H1 (cell line): ENCODE measurements around the gene BPIFB2. TPM values are rescaled to one million over a fixed set of nuclear protein-coding genes. Genes with fewer than 3 reads are reported as not detected.

Experiments
- ATF2 ChIP-seq: IDR thresholded peaks from 2 replicates; pipeline ENCODE4 v1.6.1; 2012; ENCODE audit warnings: low read length, inconsistent platforms
- polyA plus RNA-seq, 7 experiments: library from polyadenylated mRNA; depleted of rRNA in 3 of 7; stranded (reverse) in 5 of 7; unstranded in 2 of 7; fragments of >200 nt in 5 of 7; fragments of 200-250 nt in 2 of 7; gene quantifications; 1 replicate in 5 of 7; 2 replicates in 1 of 7; 4 replicates in 1 of 7; pipeline versions ENCODE4 v1.2.1 to v1.2.3, GENCODE V29; 2011 to 2013; ENCODE audit warnings: missing spikeins in 2 of 7, mixed read lengths in 2 of 7
- total RNA-seq: library from RNA; stranded (reverse); fragmentation: NEBNext Ultra II Directional; extraction: Animal tissue kit (Norgen Biotek cat#: 25700); gene quantifications from 2 replicates; pipeline ENCODE4 v1.2.1, GENCODE V29; 2021

The BPIFB2 gene
- total and polyA plus RNA-seq, 2 of the 8 experiments (the other 6 are each of a cell fraction or from before 2014, with no cell fraction given): not detected

- TF ChIP-seq ATF2: no peak
- TF ChIP-seq, all 59 proteins: peak for 0
These were observed 15.4 kb downstream of the BPIFB2 start (continued) for GRCh38 chr20:33022694-33023438.
